ENCODE measurements around the gene BLOC1S5. TPM values are rescaled to one million over a fixed set of nuclear protein-coding genes. Genes with fewer than 3 reads are reported as not detected.
"Not testable (repeated sequence)": the region's sequence is repeated elsewhere in the genome, so short reads cannot be mapped to it uniquely, and the experiment has no call there.

Gene BLOC1S5
- total RNA-seq, 2 donors from 2014 or later: 7.3 to 7.8 TPM

GRCh38 chr6:7986219-7986618, 78.0 kb downstream of the BLOC1S5 start:
- TF ChIP-seq CTCF (IDR thresholded peaks at IDR 0.05): no peak
- H3K27me3 ChIP-seq: no peaks in the 10 kb centered on the region
- no peaks in the 10 kb centered on the region for H3K36me3 ChIP-seq
- DNase-seq (ENCODE audit: low spot score): no peak
- H3K4me3 ChIP-seq: no peak overlapping the region
- H3K4me1 ChIP-seq: no peaks in the 10 kb centered on the region
- no peak overlapping the region for H3K27ac ChIP-seq
- no peaks in the 10 kb centered on the region for H3K9me3 ChIP-seq

GRCh38 chr6:7983967-7984366, 80.2 kb downstream of the BLOC1S5 start:
- not testable (repeated sequence) for H3K4me1 ChIP-seq; H3K27me3 ChIP-seq; H3K27ac ChIP-seq; DNase-seq (ENCODE audit: low spot score); H3K9me3 ChIP-seq; H3K36me3 ChIP-seq; H3K4me3 ChIP-seq

- H3K27ac ChIP-seq: no peak overlapping the region
- H3K36me3 ChIP-seq: no peaks in the 10 kb centered on the region
- no peak for DNase-seq (ENCODE audit: low spot score)
- TF ChIP-seq CTCF (IDR thresholded peaks at IDR 0.05): no peak
- peaks cover 0 to 20% of the 10 kb centered on the region in 2 donors for H3K4me1 ChIP-seq
- H3K4me3 ChIP-seq: no peak overlapping the region
- no peaks in the 10 kb centered on the region for H3K9me3 ChIP-seq
- no peaks in the 10 kb centered on the region for H3K27me3 ChIP-seq
Observed at GRCh38 chr6:7979831-7980230, 84.4 kb downstream of the BLOC1S5 start.

- no peak overlapping the region for H3K4me3 ChIP-seq
- no peak for TF ChIP-seq CTCF (IDR thresholded peaks at IDR 0.05)
- H3K27ac ChIP-seq: no peak overlapping the region
- no peaks in the 10 kb centered on the region for H3K36me3 ChIP-seq
- DNase-seq (ENCODE audit: low spot score): no peak
- no peaks in the 10 kb centered on the region for H3K27me3 ChIP-seq
- H3K4me1 ChIP-seq: peaks cover 0 to 30% of the 10 kb centered on the region in 2 donors
- H3K9me3 ChIP-seq: no peaks in the 10 kb centered on the region
Observed at GRCh38 chr6:7978736-7979135, 85.5 kb downstream of the BLOC1S5 start.

- DNase-seq (ENCODE audit: low spot score): no peak
- Histone ChIP-seq H3K36me3 (no peaks in the 10 kb centered on the region), H3K9me3 (no peaks in the 10 kb centered on the region), H3K27me3 (no peaks in the 10 kb centered on the region), H3K27ac (peak overlapping the region in 1 of 2 donors; percentile 78), H3K4me3 (no peak overlapping the region), H3K4me1 (peaks cover 0 to 30% of the 10 kb centered on the region in 2 donors)
- TF ChIP-seq CTCF (IDR thresholded peaks at IDR 0.05): no peak
Observed at GRCh38 chr6:7976485-7977056, 87.6 kb downstream of the BLOC1S5 start.

GRCh38 chr6:7975764-7976146, 88.4 kb downstream of the BLOC1S5 start:
- no peaks in the 10 kb centered on the region for H3K9me3 ChIP-seq
- no peaks in the 10 kb centered on the region for H3K36me3 ChIP-seq
- TF ChIP-seq CTCF (IDR thresholded peaks at IDR 0.05): no peak
- peak; percentile 65 for DNase-seq (ENCODE audit: low spot score)
- peaks cover 0 to 30% of the 10 kb centered on the region in 2 donors for H3K4me1 ChIP-seq
- peak overlapping the region in 1 of 2 donors; percentile 24 for H3K4me3 ChIP-seq
- no peaks in the 10 kb centered on the region for H3K27me3 ChIP-seq
- H3K27ac ChIP-seq: peak overlapping the region; percentile 33 to 78

Measured in right atrium auricular region (tissue), 2 donors.